ENCODE data around the gene MDFIC2.

The MDFIC2 gene

GRCh38 chr3:70180664-70181063 is 131.8 kb downstream of the MDFIC2 start:
- DNase-seq (ENCODE audit: low spot score), result no peak

GRCh38 chr3:70179111-70179510 is 133.3 kb downstream of the MDFIC2 start:
- no peak for DNase-seq (ENCODE audit: low spot score)

DNA sequence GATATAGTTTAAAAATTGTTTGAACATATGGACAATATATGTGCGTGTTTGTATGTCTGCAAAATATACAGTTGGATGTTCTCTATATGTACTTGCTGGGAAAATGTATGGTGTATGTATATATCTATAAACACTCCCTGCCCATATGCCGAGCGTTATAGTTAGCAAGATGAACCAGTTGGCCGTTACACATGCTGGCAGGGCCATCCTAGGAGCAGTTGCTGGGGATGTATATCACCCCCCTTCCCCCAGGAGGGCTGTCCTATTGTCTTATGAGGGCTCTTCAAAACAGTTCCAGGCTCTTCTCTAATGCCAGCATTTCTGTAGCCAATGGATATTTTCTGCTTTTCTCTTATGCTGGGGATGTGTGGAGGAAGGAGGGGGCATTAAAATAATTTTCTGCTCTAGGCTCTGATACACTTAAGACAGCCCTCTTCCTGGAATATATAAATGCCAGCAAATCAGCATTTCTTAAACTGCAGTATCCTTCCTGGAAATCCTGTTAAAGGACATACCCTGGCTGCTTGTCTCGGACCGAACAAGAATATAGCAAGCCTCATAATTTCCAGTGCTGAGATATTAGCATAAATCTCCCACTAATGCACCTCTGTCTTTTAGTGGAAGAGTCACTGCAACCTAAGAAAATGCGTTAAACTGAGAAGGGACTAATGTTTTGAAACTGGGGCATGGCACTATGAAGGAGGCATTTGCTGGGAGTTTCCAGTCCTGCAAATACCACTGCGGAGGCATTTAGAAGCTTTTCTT is 134.4 kb downstream of the MDFIC2 start:
- DNase-seq (ENCODE audit: low spot score), result no peak

DNA sequence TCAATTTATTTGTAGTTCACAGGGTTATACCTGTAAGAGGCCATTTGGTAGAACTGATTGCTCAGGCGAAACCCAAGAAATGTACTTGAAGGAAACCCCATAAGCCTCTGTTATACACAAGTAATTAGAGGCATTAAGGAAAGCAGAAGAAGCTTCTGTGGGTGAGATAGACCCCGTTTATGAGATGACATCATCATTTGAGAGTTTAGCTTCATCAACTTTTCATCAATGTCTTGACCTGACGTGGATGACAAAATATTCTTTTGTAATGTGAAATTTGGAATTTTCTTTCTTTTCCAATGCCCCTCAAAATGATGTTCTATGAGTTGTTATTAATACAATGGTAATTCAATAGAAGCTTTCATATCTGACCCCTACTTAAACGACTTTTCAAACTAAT is 136.2 kb downstream of the MDFIC2 start:
- DNase-seq (ENCODE audit: low spot score), result no peak

- DNase-seq (ENCODE audit: low spot score), result no peak
These were observed 155.6 kb downstream of the MDFIC2 start for GRCh38 chr3:70156808-70157207.

- no peak for DNase-seq (ENCODE audit: low spot score)
These were observed 161.8 kb downstream of the MDFIC2 start for GRCh38 chr3:70150599-70150998.

GRCh38 chr3:70149714-70150400 is 162.6 kb downstream of the MDFIC2 start:
- no peak for DNase-seq (ENCODE audit: low spot score)
